Stimulated activated CD8-positive, alpha-beta memory T cell treated with anti-CD3 and anti-CD28 coated beads, Interleukin-15, amount 100 ng/mL, for 24 hours (primary cell): ENCODE results near the gene NCK2.
A peak's percentile ranks its signal among the peaks of the same experiment; 100 is the strongest.

Source experiments
- DNase-seq: peaks from one replicate; pipeline ENCODE4 v3.0.0-alpha.2; 2020; ENCODE audit warnings: low read depth

The NCK2 gene

DNA sequence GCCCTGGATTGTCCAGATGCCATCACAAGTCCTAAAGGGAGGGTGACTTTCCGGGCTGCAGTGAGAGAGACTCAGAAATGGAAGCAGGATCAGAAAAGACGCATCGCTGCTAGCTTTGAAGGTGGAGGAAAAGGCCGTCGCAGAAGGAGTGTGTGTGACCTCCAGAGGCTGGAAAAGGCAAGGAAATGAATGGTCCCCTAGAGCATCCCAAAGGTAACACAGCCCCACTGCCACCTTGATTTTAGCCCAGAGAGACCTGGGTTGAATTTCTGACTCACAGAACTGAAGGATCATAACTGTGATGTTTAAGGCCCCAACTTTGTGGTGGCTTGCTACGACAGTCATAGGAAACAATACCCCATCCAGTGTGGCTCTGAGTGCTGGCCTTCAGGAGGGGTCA lies 8.6 kb upstream of the NCK2 start:
- no peak for DNase-seq

DNA sequence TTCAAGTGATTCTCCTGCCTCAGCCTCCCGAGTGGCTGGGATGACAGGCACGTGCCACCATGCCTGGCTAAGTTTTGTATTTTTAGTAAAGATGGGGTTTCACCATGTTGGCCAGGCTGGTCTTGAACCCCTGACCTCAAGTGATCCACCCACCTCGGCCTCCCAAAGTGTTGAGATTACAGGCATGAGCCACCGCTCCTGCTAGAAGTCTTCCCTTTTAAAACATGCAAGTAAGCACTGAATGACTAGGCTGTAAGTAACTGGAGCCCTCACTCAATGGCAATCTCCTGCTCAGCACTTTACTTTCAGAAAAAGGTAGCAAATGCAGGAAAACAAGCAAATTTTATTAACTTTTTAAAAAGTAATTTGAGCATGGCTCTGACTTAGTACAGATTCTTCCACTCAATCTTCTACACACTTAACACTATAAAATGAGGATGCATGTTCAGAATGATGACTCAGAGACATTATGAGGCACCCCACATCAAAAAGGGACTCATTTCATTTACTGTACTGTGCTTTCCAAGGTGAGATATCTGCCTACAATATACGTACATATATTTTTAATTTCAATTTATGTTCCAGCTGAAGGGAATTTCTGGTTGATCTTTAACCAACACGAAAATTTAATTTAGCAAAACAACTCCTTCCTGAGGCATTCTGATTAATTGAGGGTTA lies 6.6 kb upstream of the NCK2 start:
- DNase-seq = no peak

DNA sequence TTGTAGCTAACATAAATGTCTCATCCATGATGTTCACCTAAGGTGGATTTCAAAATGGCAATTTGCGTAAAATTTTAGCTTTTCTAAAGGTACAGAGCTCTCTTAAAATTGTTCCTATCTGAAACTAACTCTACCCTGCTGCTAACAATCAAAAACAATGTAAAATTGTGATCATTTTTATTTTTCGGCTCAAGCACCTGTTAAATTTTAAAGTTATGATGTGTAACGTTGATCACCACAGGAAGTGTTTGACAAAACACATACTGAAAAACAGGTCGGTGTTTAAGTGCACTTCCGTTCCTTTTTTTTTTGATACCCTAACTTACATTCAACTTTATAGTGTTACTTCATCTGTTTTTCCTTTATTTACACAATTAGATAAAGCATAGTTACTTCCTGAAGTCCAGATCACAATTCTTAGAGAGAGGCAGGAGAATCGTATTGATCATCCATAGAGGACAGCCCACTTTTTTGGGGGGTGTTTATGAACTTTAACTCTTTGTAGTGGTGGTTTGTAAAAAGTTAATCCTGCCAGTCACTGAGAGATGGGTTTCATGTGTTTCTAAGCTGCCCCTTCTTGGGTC lies 6.0 kb upstream of the NCK2 start:
- DNase-seq = no peak

DNA sequence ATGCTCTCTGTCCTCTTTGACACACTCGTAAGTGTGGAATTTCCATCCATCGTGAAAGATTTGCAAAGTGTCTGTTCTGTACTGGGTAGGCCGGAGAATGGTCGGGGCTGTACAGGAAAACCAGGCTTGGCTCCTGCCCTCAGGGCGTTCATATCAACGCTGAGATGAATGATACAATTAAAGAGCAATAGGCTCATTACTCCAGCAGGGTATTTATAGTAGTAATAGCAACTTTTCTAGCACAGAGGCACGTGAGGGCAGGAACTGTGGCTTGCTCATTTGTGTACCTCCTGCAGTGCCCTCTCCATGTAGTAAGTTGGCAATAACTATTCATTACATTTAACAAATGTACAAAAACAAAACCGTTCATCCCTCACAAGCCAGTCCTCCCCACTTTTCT lies 5.3 kb upstream of the NCK2 start:
- DNase-seq = no peak

DNA sequence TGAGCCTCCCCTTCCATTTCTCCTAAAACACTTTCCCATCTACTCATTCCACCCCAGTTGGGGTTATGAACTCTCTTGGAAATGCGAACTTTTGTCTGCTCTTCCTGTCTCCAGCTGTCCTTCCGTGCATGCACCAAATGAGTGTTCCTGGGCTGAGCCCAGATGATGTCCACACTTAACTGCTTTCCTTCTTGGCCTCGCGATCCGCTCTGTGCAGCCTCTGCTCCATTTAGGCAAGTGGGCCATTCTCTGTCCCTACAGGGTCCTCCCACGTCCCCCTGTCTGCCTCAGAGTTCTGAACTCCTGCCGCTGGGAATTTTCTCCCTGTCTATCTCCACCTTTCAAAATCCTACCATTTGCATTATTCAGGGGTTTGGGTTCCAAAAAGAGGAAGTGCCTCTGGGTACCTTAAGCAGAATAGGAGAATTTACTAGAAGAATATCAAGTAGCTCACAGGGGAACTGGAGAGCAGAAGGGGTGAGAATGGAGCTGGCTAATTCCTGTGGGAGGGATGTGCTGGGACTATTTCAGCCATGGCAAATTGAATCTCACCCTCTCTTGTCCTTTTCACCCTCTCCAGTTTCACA lies 4.7 kb upstream of the NCK2 start:
- DNase-seq = no peak

DNA sequence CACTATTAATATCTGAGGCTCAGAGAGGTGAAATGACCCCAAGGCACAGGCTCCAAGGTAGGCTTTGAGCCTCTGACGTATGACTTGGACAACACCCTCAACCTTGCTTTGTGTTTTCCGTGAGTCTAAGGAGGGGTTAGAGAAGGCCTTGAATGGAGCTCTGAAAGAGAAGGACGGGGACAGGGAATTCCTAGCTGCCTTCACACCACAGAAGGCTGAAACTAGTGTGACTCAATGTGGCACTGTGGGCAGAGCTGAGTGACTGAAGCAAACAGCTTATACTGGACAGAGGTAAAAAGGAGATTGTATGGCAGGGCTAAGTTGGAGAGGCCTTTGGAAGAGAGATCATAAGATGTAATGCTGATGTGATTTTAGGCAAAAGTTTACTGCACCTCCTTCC lies 3.5 kb upstream of the NCK2 start:
- no peak for DNase-seq

DNA sequence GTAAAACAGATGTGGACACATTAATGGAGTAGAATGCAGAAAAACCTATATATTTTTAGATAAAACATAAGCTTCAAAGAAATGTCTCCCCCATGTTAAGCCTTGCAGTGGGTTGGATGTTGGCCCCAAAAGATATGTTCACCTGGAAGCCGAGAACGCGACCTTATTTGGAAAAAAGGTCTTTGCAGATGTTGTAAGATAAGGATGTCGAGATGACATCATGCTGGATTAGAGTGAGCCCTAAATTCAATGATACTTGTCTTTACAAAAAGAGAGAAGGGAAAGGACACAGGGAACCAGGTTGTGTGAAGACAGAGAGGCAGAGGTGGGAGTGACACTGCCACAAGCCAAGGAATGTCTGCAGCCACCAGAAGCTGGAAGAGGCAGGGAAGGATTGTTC lies 3.1 kb upstream of the NCK2 start:
- no peak for DNase-seq

DNA sequence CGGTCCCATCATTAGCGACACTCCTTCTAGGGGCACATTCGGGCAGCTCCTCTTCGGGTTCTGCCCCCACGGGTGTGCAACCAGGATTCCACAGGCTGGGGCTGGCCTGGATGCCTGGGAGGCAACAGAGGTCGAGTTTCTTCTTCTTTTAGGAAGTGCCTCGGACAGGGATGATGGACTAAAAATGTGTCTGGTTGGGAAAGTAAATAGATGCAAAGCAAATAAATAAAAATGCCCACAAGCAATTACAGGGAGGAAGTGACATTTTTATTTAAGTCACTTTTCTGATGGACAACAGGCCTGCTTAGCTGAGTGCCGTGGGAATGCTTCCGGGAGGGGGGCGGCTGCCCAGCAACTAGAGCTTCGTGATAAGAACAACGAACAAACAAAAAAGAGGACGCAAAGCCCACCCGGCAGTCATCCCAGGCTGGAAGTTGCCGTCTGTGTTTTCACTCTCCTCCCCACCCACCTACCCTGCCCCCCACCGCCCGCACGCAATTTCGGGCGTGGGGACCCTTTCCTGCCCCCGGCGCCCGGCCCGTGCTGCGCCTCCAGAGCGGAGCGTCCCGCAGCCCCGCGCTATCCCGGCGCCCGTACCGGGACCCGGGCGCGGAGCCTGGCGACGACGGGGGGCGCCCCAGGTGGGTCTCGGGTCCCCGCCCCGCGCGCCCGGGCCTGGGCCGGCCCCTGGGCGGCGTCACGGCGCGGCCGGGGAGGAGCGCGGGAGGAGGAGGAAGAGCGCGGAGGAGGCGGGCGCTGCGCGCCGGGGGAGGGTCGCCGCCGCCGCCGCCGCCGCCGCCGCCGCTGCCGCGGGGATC lies 412 bp upstream of the NCK2 start:
- DNase-seq = no peak

DNA sequence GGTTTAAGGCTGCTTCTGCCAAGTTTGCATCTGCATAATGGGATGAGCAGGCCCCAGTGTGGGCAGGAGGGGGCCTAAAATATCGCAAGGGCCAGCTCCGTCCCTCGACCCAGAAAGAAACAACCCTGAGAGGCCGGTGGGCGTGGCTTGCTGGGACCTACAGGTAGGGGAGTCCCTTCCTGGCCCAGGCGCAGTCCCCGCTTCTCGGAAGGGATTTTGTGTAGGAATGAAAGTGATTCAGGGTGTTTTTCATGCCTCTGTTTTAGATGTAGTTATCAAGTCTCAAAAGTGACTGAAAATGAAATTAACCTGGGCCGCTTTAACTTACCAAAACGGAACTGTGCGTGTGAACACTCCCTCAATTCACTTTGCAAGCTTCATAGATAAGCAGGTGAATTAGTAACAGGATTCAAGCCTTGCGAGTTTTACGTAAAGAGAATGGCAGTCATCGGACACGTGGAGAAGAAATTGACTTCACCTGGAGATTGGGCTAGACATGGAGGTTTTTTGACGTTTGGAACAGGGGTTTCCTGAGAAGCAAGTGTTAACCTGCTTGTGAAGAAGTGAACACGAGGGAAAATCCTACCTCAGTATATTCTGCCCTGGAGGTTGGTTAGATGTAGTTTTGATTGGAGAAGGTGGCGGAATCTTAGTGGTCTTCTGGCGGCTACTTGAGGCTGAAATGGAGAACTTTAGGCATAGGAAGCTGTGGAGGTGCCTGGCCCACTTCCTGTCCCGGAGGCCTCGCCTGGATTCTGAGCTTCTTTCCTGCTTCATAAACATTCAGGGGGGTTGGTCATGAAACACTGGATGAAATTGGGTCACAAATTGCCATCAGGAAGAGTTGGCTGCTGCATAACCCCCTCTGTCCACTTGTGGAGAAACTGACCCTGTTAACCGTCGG lies 1.7 kb downstream of the NCK2 start:
- peak; percentile 57 for DNase-seq

DNA sequence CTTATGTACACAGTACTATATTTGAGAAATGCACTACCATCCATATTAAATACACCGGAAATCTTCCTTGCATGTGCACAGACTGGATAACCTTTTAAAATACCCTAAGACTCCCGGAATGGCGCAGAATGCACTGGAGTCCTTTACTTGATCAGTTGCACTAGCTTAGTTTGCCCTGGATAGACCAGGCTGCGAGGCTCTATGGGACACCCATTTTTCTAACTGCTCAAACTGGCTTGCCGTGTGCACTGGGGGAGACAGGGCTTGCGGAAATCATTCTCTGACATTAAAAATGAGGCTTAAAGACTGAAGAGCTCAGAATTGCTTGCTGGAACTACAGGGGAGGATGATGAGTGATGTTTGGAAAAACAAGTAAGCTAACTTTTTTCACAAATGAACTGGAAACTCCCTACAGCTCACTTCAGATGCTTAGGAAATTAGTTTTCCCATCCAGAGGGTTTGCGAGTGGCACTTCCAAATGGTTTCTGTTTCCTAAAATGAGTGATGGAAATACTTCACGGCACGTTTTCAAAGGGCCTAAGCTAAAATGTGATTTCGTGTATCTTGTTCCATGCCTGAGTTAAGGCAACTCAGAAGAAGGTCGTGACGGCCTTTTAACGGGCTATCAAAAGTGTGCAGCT lies 2.7 kb downstream of the NCK2 start:
- no peak for DNase-seq

DNA sequence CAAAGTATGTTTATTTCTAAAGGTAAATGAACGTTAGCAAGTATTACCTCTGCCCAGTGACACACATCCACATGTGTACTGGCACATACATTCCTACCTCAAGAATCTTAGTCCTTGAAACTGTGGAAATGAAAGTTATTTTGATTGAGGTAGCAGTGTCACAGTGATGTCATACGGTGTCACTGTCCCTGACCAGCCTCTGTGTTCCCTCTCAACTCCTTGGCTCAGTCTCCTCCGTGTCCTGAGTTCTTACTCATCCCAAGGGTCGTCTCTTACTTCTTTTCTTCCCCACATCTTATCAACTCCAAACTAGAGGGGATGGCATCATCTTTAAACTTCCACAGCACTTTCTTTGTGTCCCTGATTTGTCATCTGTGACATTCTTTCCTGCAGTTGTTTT lies 3.3 kb downstream of the NCK2 start:
- DNase-seq = no peak

DNA sequence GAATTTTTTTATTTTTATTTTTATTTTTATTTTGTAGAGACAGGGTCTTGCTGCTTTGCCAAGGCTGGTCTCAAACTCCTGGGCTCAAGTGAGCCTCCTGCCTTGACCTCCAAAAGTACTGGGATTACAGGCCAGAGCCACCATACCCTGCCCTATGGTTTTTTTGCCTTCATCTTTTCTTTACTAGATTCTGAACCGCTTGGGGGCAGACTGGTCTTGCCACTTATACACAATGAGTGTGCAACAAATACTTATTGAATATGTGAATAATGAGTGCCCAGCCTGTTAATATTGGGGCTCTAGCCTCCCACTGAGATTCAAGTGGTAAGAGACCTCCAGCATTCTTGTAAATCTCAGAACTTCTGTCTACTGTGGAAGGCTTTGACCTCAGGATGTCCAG lies 3.9 kb downstream of the NCK2 start:
- DNase-seq = no peak

DNA sequence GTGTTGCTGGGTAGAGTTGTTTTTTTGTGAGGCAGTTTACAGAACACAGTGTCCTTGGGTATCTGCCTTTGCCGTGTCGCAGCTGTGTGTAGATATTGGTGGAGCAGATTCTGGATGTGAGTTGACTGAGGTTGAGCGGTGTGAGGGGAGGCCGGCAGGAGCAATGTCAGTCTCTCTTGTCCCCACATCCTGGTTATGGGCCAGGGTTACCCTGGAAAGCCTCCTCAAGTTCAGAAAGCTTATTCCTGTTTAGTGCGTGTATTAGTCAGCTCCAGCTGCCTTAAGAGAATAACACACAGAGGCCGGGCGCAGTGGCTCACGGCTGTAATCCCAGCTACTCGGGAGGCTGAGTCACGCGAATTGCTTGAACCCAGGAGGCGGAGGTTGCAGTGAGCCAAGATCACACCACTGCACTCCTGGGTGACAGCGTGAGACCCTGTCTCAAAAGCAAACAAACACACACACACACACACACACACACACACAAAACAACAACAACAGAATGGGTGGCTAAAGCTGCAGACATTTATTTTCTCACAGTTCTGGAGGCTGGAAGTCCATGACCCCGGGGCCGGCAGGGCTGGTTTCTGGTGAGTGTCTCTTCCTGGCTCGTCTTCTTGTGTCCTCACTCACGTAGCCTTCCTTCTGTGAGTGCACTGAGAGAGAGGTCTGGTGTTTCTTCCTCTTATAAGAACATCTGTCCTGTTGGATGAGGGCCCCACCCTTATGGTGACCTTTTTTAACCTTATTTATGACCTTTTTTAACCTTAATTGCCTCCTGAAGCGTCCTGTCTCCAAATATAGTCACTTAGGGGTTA lies 5.1 kb downstream of the NCK2 start:
- no peak for DNase-seq

DNA sequence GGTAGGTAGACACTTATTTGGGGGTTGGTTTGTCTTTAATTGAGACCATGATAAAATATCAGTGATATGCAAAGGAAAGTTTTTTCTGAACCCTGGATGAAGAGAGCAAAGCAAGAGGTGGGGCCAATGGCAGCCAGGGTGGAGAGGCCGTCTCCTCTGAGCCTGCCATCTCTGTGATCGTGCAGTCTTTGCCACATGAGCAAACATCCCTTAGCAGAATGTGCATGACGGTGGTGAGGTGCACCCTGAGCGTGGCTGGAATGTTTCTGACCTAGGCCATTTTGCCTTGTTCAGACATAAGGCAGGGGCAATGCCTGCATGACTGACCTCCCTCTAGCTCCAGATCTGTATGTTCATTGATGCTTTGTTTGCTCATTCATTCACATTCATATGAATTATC lies 6.0 kb downstream of the NCK2 start:
- no peak for DNase-seq

DNA sequence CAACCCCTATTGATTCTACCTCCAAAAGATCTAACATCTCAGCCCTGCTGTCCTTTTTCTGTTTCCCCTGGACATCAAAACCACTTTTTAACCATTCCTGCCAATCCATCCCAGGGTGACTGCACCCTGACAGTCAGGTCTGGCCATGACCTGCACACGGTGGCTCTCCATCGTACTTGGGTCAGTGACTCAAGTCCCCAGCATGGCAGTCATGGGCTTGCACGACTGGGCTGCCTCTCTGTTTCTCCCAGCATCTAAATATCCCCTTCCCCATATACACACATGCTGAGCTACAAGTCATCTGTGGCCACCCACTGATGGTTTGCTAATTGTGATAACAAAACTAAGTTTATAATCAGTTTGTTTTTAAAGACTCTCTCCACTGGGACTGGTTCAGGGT lies 6.6 kb downstream of the NCK2 start:
- no peak for DNase-seq

DNA sequence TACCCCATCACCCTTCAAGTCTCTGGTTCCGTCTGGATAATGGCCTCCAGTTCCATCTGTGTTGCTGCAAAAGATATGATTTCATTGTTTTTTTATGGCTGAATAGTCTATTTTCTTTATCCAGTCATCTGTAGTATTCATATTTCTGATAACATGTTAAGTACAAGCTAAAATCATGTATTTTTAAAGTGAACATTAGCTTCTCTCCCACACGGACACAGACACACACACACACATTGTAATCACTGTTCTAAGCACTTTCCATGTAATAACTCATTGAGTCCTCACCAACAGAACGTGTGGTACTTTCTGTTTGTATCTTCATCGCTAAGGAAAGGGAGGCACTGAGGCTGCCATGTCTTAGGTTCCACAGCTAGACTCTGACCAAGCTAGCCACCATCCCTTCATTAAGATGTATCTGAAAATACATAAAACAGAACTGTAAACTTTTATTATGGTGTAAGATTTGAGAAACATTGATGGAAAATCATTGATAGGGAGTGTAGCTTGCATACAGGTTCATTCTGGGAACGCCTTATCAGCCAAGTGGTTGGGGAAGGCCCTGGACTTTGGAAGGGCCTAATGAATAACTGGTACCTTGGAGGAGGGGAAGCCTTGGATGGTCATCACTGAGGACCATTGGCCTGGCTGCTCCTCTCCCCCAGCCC lies 8.1 kb downstream of the NCK2 start:
- DNase-seq = no peak

DNA sequence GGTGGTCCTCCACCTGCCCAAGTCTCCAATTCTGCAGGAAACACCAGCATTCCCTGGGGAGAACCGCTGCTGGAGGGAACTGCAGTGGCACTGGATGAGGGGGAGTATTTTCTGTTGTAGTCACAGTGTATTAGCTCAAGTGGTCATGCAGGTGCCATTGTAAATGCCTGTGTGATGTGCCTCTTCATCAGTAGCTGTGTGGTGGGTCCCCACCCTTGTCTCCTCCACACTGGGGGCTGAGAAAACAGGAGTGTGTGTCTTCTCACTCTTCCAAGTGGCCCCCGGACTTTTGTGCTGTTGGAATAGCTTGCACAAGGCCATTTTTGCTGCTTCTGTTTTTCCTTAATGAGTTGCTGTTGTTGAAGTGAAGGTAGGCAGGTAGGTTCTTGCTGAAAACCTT lies 8.7 kb downstream of the NCK2 start:
- DNase-seq = no peak

DNA sequence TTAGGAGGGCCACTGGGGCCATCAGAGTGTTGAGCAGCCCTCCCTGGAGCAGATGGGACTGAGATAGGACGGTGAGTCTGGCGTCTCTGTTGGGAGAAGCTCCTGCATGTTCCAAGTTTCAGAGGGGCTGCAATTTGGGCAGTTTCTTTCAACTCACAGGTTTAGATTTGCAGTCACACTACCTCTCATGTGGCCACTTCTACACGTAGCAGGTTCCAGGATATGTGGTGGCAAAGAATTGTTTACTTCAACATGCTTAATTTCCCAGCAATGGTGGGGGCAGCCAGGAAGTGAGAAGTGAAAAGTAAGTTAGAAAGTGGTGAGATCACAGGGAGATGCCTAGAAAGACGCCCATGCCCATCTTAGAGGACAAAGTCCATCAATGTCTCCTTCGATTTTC lies 9.3 kb downstream of the NCK2 start:
- no peak for DNase-seq

DNA sequence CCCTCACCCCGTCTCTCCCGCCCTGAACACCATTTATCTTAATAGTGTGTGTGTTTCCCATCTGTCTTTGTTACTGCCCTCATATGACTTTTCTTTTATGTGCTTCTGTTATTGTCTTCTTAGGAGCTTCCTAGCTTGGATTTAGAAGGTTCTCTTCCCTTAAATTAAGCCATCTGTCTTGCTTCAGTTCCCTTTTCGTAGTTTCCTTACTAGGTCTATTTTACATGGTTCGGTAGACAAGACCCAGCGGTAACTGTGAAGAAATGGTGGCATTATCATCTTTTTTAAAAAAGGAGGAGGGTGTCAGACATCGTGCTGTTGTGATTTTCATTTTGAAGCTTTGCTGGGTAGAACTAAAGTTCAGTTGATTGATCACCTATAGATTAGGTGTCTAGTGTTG lies 10.3 kb downstream of the NCK2 start:
- DNase-seq = no peak

DNA sequence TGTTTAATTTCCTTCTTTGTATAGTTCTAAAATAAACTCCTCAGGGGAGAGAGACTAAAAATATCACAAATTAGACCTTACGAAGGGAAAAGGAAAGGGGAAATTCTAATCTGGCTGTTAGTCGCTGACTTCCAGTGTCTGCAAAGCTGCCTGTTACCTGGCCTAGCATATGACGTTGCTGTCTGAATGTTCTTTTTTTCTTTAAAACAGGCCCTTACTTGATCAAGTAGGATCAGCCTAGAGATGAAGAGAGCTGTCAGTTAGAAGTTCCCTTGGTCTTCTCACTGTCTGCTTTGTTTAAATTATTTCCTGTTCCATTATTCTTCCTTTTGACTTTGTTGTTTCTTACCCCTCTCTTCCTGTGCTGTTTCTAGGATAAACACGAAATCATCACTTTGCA lies 11.2 kb downstream of the NCK2 start:
- DNase-seq = no peak
